Calu3 (cell line): ENCODE results near the gene TNNT1. TPM values are rescaled to one million over a fixed set of nuclear protein-coding genes. Genes with fewer than 3 reads are reported as not detected.

Experiments used
- BruUV-seq: library from RNA; stranded (reverse); fragments of 400-500 nt; replicated peaks from 2 replicates; lab custom pipeline; 2021; lab: Mats Ljungman, UMichigan
- CTCF ChIA-PET: fragments of 300-600 bp; sonication (Branson Sonifier 250); formaldehyde crosslinking; loops from one replicate; lab custom pipeline; 2022; ENCODE audit warnings: antibody characterized with exemption; lab: Charles Lee
- DNase-seq: peaks from one replicate; pipeline ENCODE4 v3.0.0; 2022
- H3K27ac Mint-ChIP-seq: one replicate; pipeline ENCODE4 v1.8.0; 2022; ENCODE audit warnings: mixed read lengths; ENCODE audit not compliant: unreplicated experiment
- H3K27me3 Mint-ChIP-seq: one replicate; pipeline ENCODE4 v1.8.0; 2022; ENCODE audit warnings: mixed read lengths; ENCODE audit not compliant: unreplicated experiment
- H3K36me3 Mint-ChIP-seq: one replicate; pipeline ENCODE4 v1.8.0; 2022; ENCODE audit warnings: mild to moderate bottlenecking, moderate library complexity, mixed read lengths; ENCODE audit not compliant: insufficient read depth, unreplicated experiment
- H3K4me1 Mint-ChIP-seq: one replicate; pipeline ENCODE4 v1.8.0; 2022; ENCODE audit warnings: mild to moderate bottlenecking, low read depth, mixed read lengths; ENCODE audit not compliant: unreplicated experiment
- H3K4me3 Mint-ChIP-seq: one replicate; pipeline ENCODE4 v1.8.0; 2022; ENCODE audit warnings: mild to moderate bottlenecking, low read depth, moderate library complexity, mixed read lengths; ENCODE audit not compliant: unreplicated experiment
- H3K9me3 Mint-ChIP-seq: one replicate; pipeline ENCODE4 v1.8.0; 2022; ENCODE audit warnings: low read depth, mixed read lengths; ENCODE audit not compliant: unreplicated experiment
- intact Hi-C: fragments of 100-400 bp; cut with micrococcal nuclease; formaldehyde crosslinking; loops from one replicate; pipeline ENCODE4 v1.10.0; 2022; ENCODE audit not compliant: unreplicated experiment
- total RNA-seq: library from RNA; stranded (reverse); gene quantifications from 2 replicates; pipeline ENCODE4 v1.2.3, GENCODE V29; 2022
- TF ChIP-seq, protein P1 (sequence below): fragments of 200-600 bp; IDR thresholded peaks from one replicate; pipeline ENCODE4 v1.8.0; 2022; ENCODE audit warnings: antibody characterized with exemption; ENCODE audit not compliant: unreplicated experiment

Gene TNNT1
- total RNA-seq, 1 experiment from 2014 or later: 48.8 TPM

DNA sequence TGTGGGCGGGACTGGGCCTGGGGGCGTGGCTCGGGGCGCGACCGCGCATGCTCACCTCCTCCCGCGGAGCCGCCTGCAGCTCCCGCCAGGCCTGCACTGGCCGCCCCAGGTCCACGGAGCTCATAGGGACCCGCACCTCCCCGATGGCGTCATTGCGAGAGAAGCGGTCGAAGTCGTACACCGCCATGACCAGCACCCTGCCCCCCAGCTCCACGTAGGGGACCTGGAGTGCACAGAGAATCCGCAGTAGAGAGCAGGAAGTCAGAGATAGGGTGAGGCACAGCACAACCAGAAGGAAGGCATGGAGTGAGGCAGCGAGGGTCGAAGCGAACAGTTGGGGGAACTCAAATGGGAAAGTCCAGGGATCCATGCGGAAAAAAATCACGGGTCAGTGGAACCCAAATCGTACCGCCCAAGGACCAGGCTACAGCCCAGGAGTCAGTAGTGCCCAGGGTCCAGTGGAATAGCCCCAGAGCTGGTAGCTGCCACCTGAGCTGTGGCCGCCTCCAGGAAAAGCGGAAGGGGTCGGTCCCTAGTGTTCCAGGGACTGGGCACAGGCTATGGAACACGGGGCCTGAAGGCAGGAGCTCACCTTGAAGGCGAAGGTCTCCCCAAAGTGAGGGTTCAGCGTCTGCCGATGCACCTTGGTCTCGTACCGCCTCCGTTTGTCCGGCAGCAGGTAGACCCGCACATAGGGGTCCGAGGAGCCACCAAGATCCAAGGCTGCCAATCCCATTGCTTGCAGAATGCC lies 26.3 kb upstream of the TNNT1 start:
- Mint-ChIP-seq H3K9me3 (no peaks in the 10 kb centered on the region), H3K36me3 (peaks cover 38% of the 10 kb centered on the region)
- DNase-seq: no peak

DNA sequence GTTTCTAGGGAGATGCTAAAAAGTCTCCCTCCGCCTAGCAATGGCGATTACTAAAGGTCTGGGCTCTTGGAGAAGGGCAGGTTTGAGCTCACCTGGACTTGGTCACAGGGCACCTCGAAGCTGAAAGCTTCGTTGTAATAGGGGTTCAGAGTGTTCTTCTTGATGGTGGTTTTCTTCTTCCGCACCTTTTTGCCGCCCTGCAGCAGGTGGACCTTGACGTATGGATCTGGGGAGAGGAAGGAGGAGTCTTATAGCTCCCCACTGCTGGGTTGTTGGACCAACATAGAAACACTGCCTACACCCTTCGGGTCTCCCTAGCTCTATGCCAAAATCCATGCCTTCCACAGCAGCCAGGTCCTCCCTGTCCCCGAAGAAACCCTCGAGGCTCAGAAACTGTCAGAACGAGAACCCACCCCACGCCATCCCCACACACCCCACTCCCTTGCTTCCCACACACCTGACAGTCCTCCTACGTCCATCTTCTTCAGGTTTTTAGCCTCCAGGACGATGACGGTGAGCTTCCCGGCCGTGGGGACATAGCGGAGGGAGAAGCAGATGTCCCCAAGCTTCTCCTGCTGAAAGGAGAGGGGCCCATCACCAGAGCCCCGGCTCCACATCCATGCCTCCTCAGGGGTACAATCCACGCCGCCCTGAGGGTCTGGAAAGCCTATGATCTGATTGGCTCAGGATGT lies 25.6 kb upstream of the TNNT1 start:
- intact Hi-C loops: loop anchor here (5.0 to 10.0 kb wide), 2 partner anchors 38 to 80 kb away; partner anchors contain the start of gene PPP6R1
- peaks cover 31% of the 10 kb centered on the region for H3K36me3 Mint-ChIP-seq
- CTCF ChIA-PET: interaction anchor here (1.6 to 2.4 kb wide), 2 partner anchors 14 to 28 kb away, joined by 4 to 7 read pairs; no protein-coding TSS in a partner anchor
- peaks cover 38% of the 10 kb centered on the region for H3K4me1 Mint-ChIP-seq
- TF ChIP-seq, protein P1, sequence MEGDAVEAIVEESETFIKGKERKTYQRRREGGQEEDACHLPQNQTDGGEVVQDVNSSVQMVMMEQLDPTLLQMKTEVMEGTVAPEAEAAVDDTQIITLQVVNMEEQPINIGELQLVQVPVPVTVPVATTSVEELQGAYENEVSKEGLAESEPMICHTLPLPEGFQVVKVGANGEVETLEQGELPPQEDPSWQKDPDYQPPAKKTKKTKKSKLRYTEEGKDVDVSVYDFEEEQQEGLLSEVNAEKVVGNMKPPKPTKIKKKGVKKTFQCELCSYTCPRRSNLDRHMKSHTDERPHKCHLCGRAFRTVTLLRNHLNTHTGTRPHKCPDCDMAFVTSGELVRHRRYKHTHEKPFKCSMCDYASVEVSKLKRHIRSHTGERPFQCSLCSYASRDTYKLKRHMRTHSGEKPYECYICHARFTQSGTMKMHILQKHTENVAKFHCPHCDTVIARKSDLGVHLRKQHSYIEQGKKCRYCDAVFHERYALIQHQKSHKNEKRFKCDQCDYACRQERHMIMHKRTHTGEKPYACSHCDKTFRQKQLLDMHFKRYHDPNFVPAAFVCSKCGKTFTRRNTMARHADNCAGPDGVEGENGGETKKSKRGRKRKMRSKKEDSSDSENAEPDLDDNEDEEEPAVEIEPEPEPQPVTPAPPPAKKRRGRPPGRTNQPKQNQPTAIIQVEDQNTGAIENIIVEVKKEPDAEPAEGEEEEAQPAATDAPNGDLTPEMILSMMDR: no peak
- no peak overlapping the region for H3K27ac Mint-ChIP-seq
- H3K4me3 Mint-ChIP-seq: peak overlapping the region; percentile 84
- peaks cover 76% of the 10 kb centered on the region for H3K27me3 Mint-ChIP-seq
- no TSS peak for BruUV-seq
- no peak for DNase-seq
- H3K9me3 Mint-ChIP-seq: no peaks in the 10 kb centered on the region

More for the DNA sequence above, 26.3 kb upstream of the TNNT1 start:
- Mint-ChIP-seq H3K27me3 (peaks cover 76% of the 10 kb centered on the region), H3K4me1 (peaks cover 45% of the 10 kb centered on the region), H3K27ac (no peak overlapping the region), H3K4me3 (no peak overlapping the region)
- no TSS peak for BruUV-seq
- TF ChIP-seq, protein P1: no peak
- CTCF ChIA-PET: interaction anchor here (0.6 to 2.4 kb wide), 4 partner anchors 9 to 34 kb away, joined by 3 to 7 read pairs (median 4); partner anchors contain the start of gene DNAAF3
- intact Hi-C loops: loop anchor here (5.0 to 10.0 kb wide), 2 partner anchors 37 to 80 kb away; partner anchors contain the start of gene PPP6R1

DNA sequence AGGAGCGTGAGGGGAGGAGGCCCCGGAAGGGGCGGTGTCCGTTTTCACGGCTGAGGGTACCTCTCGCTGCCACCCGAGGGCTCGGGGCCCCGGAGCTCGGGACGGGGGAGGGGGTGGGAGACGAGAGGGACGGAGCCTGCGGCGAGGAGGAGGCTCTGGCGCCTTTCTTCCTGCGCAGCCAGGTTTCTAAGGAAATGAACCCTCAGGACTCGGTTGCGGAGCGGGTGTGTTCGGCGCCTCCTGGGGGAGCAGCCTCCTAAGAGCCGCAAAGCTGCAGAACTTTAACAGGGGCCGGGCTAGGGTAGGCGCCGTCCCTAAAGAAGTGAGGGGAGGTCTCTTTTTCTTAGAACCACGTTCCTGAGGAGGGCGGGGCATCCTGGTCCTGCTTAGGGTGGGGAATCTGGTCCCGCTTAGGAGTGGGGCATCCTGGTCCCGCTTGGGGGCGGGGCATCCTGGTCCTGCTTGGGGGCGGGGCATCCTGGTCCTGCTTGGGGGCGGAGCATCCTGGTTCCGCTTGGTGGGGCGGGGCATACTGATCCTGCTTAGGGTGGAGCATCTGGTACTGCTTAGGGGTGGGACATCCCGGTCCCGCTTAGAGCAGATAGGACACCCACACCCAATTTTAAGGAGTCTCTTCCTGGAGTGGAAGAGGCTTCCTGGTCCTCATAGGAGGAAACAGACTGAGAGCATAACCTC lies 24.9 kb upstream of the TNNT1 start:
- TF ChIP-seq, protein P1: no peak
- BruUV-seq: no TSS peak
- H3K36me3 Mint-ChIP-seq: peaks cover 24% of the 10 kb centered on the region
- DNase-seq: peak; percentile 94
- peaks cover 31% of the 10 kb centered on the region for H3K4me1 Mint-ChIP-seq
- peaks cover 70% of the 10 kb centered on the region for H3K27me3 Mint-ChIP-seq
- CTCF ChIA-PET: interaction anchor here (0.6 to 2.4 kb wide), 6 partner anchors 8 to 210 kb away, joined by 3 to 9 read pairs (median 4); partner anchors contain the start of gene PTPRH
- H3K27ac Mint-ChIP-seq: peak overlapping the region; percentile 1
- peak overlapping the region; percentile 84 for H3K4me3 Mint-ChIP-seq
- intact Hi-C loops: loop anchor here (10.0 kb wide), 1 partner anchor 81 kb away; the partner anchor contains the start of gene PPP6R1
- H3K9me3 Mint-ChIP-seq: no peaks in the 10 kb centered on the region
